GM18508 (cell line): Measurements from ENCODE around the gene FMO2.

Source experiments
- ATAC-seq: cut with Tn5 transposase; IDR thresholded peaks from one replicate; pipeline ENCODE4 v1.9.1; 2021; ENCODE audit warnings: moderate number of reproducible peaks; ENCODE audit not compliant: insufficient read depth, unreplicated experiment

The FMO2 gene

DNA sequence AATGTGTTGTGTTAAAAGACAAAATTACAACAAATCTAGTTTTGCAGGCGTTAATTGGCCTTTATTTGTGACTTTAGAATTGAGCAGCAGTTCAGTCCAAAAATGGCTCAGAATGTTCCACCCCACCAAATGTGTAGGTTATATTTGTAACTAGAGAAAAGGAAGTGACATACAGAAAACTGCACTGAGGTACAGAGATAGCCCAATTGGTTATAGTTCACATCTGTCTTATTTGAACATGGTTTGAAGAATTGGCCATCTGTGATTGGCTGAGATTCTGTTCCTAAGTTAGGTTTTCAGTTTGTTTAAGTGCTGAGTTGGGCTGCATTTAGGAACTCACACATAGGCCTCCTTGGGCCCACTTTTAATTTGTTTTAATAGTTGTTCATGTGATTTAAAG is 12.0 kb upstream of the FMO2 start:
- ATAC-seq, result no peak

DNA sequence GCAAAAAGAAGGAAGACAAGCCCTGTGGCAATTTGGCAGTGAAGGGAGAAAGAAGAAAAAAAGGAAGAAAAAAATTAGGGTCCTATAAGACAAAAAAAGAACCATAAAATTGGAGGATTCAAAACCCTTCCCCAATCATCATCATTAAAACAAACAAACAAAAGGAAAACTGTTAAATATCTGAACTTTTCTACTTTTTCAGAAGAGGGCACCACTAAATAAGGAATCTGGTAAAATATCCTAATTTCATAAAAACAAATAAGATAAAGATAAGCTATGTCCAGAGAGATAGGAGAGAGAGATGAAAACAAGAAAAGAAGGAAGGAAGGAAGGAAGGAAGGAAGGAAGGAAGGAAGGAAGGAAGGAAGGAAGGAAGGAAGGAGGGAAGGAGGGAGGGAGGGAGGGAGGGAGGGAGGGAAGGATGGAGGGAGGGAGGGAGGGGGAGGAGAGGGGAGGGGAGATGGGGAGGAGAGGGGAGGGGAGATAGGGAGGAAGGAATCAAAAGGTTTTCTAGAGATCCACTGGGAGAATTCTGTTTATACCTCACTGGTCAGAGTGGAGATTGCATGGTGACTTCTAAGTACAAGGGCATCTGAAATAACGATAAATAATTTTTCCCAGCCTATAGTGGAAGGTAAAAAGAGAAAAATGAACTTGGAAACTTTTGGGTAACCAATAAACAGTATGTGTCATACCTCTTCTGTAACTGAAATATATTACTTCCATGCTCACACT is 10.4 kb upstream of the FMO2 start:
- ATAC-seq, result no peak

DNA sequence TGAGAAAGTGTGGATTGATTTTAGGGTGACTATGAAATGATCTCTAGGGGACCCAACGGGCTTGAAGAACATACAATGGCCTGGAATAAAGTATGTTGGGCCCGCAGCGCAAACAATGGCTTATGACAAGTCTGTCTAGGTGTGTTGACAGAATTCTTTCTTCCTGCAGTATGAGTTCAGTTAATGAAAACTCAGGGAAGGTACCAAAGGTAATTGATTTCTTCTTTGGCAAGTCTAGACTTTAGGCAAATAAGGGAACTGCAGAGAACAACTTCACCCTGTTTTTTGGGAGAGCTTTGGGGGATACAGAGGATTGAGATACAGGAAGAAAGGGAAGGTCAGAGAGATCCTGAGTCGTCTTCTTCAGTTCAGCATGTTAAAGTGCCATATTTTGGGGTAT is 7.8 kb upstream of the FMO2 start:
- ATAC-seq, result no peak

GRCh38 chr1:171179318-171180227 is 5.5 kb upstream of the FMO2 start:
- no peak for ATAC-seq

- no peak for ATAC-seq
Measured at GRCh38 chr1:171180670-171181069, 4.4 kb upstream of the FMO2 start.

DNA sequence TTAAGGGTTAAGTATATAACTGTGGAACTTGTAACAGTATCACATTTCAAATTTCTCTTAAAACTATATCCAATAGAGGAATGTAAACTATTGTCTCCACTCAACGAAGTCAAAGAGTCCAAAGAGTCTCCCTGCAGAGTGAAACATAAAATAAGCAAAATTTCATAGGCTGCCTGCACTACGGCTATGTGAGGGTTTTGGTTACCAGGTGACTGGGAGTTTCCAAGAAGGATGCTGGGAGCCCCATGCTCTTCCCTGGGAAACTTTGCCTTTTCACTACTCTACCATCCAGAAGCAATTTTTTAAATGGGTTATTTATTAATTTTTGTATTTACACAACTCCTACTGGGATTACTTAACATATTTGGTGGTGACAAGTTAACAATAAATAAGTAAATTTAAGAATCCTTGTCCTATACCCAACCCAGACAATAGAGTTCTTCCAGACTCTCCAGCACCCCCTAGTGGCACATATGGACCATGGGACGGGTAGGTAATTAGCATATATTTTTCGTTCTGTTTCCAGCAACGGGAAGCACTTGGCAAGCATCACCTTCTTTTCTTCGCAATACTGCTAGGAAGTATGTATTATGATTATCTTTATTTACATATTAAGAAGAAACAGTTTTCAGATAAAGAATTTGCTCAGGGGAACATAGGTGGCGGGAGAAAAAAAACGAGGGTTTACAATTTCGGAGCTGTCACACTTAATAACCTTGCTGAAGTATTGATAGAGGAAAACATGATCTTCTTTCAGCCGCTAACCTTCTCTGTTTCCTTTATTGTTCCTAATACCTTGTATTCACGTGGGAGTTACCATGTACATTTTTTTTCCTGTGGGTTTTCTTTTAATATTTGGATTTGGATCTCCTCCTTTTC is 3.5 kb downstream of the FMO2 start:
- no peak for ATAC-seq

- ATAC-seq, result no peak
Measured at GRCh38 chr1:171191992-171192391, 6.9 kb downstream of the FMO2 start.

DNA sequence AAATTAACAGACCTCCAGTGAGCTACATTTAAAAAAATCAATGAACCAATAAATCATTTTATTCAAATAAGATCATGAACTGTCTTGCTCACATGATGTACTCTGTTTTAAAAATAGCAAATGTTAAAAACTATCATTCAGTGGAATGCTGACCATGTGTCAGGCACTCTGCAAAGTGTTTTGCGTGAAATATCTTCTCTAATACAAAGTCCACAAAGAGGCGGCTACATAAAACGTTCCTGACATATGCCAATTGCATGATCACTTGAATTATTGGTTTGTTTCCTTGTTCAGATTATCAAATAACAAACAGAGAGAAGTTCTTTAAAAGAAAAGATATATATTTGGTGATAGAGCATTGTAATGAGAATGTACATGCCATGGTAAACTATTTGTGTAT is 10.7 kb downstream of the FMO2 start:
- ATAC-seq, result no peak

DNA sequence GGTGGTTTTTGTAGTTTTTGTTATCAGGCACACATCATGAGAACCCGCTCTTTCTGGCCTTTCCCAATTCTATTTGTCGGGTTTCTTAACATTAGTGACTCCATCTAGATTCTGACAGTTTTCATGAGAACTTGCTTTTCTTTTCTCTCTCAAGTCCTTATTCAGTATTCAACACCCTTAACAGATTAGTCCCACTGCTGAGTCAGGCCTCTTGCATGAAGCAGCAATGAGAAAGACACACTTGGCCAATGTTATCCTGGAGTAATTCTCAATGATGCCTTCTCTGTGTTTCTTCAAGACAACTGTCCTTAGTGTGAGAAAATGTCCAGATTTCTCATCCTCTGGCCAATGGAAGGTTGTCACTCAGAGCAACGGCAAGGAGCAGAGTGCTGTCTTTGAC is 11.3 kb downstream of the FMO2 start:
- ATAC-seq, result no peak

DNA sequence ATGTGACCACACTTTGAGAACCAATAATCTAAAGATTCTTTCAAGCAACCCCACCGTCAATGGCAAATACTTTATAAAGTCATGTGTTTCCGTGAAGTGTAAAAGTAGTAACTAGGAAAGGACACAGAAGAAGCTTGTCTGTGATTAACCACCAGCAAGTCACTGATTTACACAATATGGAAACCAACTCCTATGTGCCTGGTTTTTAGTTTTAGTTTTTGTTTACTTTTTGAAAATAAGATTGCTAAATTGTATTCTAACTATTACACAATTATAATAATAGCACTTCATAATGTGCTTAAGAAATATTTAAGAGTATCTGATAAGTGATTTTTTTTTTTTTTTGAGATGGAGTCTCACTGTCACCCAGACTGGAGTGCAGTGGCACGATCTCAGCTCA is 13.0 kb downstream of the FMO2 start:
- ATAC-seq, result no peak

DNA sequence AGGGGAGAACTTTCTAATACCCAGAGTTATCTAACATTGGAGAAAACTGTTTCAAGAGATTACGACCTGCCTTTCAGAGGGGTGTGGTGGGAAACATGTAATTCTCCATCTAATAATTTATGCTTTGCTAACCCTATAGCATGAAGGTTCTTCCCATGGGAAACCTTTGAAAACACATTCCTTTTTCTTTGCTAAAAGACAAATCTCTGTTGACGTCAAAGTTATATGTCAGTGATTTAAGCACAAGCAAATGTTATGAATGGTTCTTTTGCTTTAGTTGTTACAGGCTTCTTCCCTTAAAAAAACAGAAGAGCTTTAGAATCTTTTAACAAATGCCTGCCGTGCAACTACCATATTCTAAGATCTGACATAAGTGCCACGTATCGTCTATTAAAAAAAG is 19.2 kb downstream of the FMO2 start:
- no peak for ATAC-seq

DNA sequence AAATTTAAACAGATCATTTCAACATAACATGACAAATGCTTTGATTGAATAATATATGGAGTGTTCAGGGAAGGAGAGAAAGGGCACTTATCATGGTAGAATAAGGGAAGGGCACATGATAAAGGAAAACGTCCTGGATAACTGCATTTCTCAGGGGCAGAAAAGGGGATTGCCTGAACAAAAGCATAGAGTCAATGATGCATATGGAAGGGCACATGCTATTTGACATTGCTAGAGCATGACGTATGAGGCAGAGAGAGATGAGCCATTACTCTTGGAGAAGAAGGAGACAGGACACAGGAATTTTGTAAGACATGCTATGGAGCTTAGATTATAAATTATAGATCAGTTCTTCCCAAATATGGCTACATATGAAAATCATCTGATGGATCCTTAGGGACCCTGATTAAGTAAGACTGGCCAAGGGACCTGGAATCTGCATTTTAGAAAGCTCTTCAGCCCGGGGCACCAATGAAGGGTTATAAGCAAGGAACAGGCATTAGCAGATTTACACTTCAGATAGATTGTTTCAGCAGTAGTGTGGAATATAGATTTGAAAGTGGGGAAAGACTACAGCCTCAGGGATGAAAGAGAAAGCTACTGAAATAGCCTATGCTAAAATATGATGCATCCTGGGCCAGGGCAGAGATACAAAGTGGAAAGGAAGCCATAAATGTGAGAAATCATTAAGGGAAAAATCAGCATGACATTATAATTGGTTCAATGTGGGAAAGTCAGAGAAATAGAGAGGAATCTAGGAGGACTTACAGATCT is 21.3 kb downstream of the FMO2 start:
- no peak for ATAC-seq

DNA sequence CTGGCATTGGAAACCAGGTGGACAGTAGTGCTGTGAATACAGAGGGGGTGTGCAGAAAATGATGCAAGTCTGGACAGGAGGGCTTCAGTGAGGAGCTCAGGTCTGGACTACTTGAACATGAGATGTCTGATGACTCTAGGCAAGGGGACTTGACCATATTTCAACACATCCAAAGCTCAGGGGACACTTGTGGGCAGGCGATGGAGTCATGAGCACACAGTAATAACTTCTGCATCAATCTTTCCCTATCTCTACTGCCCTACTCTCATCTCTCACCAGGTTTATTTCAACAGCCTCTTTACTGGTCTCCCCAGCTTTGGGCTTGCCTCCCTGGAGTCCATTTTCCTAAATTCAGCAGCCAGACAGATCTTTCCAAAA is 21.9 kb downstream of the FMO2 start:
- ATAC-seq, result no peak

DNA sequence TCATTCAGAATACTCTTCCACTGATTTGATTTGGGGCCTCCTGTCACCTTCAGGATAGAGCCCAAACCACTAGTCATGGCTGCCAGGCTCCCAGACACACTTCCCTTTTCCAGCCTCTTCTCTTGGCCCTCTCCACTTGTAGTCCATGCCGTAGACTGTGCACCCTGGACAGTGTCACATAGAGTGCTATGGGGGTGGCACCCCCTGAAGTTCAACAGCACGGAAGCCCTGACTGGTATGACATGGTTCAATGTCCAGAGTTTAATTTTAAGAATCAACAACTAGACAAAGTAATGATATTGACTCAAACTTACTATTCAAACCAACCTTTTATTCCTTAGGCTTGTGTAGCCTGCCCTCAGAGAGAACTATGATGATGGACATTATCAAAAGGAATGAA is 22.3 kb downstream of the FMO2 start:
- no peak for ATAC-seq

GRCh38 chr1:171210355-171210754 is 25.3 kb downstream of the FMO2 start:
- no peak for ATAC-seq

DNA sequence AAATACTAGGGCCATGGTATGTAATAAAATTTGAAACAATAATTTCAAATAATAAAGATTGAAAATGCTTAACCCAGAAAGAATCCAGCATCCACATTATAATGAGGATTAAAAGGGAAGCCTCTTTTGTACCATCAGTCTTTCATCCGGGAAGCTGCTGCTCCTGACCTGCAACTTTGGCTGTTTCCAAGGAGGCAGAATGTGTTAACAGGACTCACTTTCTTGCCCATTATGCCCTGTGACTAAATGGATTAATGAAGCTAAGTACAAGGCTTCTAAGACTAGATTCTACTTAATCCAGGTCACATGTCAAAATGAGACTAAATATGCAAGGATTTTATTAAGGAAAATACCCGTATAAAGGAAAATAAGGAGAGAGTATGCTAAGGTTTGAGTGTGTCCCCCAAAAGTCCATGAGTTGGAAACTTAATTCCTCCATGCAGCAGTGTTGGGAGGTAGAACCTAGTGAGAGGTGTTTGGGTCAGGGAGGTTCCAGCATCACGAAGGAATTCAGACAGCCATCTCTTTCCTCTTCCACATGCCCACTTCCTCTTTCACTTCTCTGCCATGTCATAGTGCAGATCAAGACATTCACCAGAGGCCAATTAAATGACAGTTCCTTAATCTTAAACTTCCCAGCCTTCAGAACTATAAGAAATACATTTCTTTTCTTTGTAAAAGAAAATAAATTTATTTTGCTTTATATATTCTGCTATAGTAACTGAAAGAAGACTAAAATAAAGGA is 27.7 kb downstream of the FMO2 start:
- ATAC-seq, result no peak

- no peak for ATAC-seq
Measured at GRCh38 chr1:171213559-171214454, 28.7 kb downstream of the FMO2 start.

DNA sequence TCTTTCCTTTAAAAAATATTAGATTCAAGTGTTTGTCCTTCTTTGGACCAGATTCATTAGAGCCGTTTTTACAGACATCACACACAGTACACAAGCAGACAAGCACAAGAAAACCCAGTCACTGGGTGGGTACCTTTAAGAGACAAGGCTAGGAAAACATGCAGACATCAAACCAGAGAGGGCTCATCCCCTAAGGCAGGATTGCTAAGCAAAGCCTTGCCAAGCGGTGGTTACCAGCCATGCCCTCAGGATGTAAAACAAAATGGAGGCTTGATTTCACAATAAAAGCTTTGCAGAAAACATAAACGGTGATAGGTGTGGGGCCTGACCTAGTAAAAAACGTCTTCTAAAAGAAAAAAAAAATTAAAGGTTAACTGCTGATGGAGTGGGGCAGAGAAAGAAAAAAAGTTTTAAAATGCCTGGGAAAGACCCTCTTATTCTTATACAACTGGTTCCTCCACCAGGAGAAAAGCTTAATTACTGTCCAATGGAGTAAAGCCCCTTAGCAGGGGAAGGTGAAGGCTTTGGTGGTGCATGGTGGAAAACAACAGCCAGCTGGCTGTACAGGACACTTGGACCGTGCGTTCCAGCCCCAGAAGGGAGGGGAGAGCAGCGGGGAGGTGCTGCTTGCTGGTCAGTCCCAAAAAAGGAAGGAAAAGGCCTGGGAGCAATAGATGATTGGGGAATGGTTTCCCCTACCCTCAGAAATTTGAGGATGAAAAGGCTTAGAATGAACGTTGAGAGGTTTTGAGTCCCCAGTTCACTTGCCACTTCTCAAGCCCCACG is 32.8 kb downstream of the FMO2 start:
- no peak for ATAC-seq
